Amniotic epithelial cell (primary cell): Measurements from ENCODE around the gene CREB1.
"Not testable (repeated sequence)": the region's sequence is repeated elsewhere in the genome, so short reads cannot be mapped to it uniquely, and the experiment has no call there.

Experiments
- DNase-seq: peaks from one replicate; pipeline ENCODE4 v3.0.0-alpha.2; 2010; ENCODE audit warnings: low read depth

CREB1 gene

GRCh38 chr2:207617011-207617671 is 87.4 kb downstream of the CREB1 start:
- peak; percentile 91 for DNase-seq

DNA sequence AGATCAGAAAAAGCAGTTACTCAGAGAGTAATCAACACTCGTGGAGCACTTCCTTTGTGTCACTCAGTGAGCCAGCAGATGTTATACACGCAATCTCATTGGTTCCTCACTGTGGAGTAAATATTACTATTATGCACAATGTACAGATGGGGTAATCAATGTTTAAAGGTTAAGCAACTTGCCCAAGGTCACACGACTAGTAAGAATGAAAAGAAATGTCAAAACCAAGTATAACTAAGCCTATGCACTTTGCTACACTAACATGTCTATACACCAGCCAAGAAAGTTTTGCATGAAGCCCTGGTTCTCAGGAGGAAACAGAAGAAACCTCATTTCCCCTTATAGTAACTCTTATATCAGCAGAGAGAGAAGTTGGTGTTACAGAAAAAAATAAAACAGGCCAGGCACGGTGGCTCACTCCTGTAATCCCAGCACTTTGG is 90.0 kb downstream of the CREB1 start:
- DNase-seq, result no peak

DNA sequence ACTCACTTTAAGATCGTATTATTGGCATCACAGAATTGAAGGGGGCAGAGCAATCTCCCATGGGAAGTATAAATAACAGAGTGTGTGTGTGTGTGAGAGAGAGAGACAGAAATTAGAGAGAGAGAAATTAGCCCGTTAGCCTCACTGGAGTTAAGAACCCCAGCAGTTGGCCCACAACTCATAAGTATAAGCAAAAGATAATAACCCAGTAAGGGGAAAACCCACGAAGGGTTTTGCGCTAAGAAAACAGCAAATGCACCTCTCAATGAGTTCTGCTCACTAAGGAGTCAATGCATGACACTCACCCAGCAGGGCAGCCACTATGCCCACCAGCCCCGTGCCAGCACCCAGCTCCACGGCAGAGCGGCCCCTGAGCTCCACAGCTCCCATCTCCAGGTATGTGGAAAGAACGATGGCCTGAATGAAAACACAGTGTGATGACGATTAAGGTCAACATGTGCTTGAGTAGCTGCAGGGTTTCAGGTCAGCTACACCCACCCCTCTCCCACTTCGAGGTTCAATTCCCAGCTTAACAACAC is 91.8 kb downstream of the CREB1 start:
- DNase-seq, result no peak

DNA sequence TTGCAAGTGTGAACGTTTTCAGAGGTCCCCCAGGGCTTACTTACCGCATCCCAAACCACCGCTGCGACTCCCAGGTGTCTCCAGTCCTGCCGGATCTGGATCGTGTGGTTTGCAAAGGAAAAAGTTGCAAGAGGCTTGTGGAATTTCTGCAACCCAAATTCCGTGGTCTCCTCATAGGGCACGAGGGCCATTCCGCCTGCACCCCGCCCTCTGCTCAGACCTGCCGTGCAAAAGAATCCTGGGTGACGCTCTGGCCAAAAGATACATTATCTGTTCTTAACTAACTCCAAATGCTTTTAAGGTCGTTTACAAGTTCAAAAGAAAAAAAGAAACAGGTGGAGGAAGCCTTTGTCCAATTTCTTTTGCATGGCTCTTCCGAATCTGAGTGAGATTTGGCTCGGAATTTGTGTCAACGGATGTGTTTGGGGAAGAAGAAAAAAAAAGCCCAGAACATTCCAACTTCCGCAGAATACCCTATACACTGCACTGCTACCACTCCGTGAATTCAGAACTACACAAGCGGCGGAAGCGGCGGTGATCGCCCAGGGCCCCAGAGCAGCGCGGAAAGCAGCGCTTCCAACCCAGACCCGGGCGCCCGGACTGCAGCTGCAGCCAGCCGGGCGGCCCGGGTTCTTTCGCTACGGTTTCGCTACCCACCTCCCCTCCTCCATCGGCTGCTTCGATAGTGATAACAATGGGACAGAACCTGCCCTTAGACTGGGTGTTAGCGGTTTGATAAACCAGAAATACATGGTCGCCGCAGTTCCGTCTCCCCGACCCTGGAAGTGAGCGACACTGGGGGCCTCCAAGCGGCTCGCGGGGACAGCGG is 94.6 kb downstream of the CREB1 start:
- peak; percentile 62 for DNase-seq

DNA sequence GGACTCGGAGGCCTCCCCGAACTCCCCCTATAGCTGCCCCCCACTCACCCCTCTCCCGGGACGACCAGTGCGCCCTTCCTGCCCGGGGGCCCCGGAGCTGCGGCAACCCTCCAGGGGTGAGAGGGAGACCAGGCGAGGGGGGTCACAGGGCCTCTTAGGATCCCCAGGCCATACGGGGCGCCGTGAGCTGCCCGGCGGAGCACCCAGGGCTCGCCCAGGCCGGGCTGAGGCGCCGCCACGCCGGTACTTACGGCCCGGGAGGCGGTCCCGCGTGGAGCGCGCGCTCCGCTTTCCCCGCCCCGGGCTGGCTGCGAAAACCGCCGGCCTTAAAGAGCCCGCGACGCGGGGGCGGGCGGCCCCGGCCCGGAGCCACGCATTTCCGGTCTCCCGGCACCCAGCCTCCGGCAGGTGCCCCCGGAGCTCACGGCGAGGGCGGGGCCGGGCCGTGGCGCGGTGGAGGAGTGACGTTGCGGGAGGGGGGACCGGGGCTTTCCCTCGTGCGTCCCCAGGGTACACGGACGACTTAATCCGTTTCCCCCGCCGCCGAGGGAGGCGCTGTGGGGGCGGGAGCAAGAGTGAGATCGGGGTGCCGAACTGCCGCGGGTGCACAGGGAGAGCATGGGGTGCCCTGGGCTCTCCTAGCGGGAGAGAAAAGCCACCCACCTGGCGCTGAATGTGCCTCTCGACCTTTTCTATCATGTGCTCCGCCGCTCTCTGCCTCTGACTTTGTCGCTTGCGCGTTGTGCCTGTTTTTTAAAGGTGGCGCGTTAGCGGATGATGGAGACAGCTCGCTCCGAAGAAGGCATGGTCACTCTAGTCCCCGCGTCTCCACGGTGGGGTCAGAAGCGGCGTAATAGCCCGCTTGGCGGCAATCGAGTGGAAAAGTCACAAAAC is 95.5 kb downstream of the CREB1 start, which contains the start of gene METTL21A:
METTL21A (minus strand) TSS at position 381 of the 894 bp plus-strand sequence. CDS start 1,019 bp downstream, outside the sequence.
- peak; percentile 83 for DNase-seq

DNA sequence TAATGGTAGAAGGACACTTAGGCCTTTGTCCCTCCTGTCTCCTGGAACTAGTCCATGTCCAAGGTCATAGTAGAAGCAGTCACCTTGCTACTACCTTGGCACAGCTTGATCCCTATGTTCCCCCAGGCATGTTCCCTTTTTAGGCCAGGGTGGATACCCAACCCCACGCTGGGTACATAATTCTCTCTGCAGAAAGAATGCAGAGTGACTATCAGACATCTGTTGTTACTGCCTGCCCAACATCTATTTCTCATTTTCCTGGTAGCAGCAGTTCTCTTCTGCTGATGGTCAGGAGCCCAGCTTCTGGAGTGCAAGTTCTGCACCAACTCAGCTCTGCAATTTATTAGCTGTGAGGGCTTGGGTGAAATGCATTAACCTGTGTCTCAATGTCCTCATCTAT is 99.8 kb downstream of the CREB1 start:
- no peak for DNase-seq

GRCh38 chr2:207630491-207630890 is 100.7 kb downstream of the CREB1 start:
- no peak for DNase-seq

DNA sequence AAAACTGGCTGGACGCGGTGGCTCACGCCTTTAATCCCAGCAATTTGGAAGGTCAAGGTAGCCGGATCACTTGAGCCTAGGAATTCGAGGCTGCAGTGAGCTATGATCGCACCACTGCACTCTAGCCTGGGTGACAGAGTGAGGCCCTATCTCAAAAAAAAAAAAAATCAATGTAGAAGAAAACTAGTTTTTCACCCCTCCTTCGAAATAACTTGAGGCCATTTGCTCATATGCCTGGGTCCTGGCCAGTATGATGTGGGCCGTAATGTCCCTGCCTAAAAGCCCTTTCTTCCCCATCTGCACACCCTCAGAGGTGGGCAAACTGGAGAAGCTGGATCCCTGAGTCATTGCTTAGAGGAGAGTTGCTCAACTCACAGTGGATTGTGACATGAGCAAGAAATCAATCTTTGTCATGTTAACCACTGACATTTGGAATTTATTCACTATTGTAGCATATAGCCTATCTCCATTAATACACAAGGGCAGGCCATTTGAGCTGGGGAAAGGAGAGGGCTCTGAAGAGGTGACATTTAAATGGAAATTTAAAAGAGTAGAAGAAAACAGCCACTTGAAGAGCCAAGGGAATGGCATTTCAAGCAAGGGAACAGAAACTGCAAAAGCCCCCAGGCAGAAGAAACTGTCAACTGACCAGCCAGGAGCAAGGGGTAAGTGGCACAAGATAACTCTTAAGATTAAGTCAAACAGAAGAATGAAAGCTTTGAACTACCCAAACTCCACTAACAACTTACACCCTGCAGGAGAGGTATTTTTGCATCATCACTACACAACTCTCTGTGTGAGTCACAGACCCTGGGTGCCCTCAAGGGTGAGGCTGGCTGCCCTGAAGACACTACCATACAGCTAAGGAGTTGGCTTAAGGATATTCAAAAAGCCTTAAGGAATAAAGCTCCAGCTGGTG is 103.1 kb downstream of the CREB1 start:
- peak; percentile 89 for DNase-seq

GRCh38 chr2:207633686-207634085 is 103.9 kb downstream of the CREB1 start:
- DNase-seq, result no peak

DNA sequence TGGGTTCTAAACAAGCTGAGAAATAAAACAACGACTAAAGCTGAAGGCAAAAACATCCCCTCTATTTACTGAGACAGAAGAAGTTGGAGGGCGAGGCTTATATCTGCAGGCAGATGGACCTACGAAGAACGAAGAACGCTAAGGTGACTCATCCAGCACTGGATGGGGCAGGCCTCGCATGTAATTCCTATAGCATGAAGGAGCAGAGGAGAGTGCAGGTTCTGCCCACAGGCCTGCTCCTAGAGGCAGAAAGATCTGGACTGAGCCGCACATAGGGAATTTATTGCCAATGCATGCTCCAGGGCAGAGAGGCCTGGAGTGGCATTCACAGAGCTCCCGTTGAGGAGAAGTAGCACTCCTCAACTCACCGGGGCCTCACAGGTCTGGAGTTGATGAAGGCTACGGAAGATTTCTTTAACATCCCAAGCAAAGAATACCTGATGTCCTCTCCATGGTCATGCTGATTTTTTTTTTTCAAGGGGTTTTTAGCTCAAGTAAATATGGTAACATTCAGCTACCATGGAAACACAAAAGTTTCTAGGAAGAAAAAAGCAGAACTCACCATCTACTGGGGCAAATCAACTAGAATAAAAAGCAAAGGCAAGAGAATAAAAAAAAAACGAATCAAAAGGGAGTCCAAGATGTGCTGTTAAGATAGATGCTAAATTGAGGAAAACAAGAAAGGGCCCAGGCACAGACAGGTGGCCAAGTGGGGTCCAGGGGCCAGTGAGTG is 105.9 kb downstream of the CREB1 start:
- peak; percentile 85 for DNase-seq

DNA sequence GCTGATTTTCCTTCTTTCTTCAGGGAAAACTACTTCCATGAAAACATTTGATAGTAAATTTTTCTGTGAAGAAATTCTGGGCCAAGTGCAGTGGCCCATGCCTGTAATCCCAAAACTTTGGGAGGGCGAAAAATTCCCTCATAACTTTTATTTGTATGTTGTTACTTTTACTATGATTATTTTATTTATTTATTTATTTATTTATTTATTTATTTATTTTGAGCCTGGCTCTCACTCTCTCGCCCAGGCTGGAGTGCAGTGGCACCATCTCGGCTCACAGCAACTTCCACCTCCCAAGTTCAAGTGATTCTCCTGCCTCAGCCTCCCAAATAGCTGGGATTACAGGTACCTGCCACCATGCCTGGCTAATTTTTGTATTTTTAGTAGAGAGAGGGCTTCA is 109.5 kb downstream of the CREB1 start:
- DNase-seq, result not testable (repeated sequence)

GRCh38 chr2:207640160-207640559 is 110.4 kb downstream of the CREB1 start:
- DNase-seq, result no peak

- no peak for DNase-seq
Measured at GRCh38 chr2:207640661-207641060, 110.9 kb downstream of the CREB1 start.

DNA sequence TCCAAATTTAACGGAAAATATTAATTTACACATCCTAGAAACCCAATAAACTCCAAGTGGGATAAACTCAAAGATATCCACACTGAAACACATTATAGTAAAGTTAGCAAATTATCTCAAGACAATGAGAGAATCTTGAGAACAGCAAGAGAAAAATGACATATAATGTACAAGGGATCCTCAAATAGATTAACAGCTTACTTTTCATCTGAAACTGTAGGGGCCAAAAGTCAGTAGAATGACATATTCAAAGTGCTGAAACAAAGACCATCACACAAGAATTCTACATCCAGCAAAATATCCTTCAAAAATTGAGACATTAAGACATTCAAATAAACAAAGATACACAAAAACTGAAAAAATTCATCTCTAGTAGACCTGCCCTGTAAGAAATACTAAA is 114.1 kb downstream of the CREB1 start:
- DNase-seq, result no peak

- not testable (repeated sequence) for DNase-seq
Measured at GRCh38 chr2:207646582-207646981, 116.8 kb downstream of the CREB1 start.
